Measurements from ENCODE around the gene IL18BP.
A peak's percentile ranks its signal among the peaks of the same experiment; 100 is the strongest.

The IL18BP gene
- total RNA-seq: 9.3 to 16.6 reads per million in 2 experiments

- no peak for DNase-seq (ENCODE audit: low read depth)
Observed at GRCh38 chr11:71998649-71999310, at the start of gene IL18BP. TSS of gene IL18BP (plus strand) at chr11:71998909. CDS start at chr11:71999985, 1,076 bp downstream.

- no peak for DNase-seq (ENCODE audit: low read depth)
Observed at GRCh38 chr11:71949034-71949433, 49.7 kb upstream of the IL18BP start.

GRCh38 chr11:71951741-71952310 lies 46.9 kb upstream of the IL18BP start:
- DNase-seq (ENCODE audit: low read depth): no peak

- DNase-seq (ENCODE audit: low read depth): no peak
Observed at GRCh38 chr11:71955898-71956456, 42.7 kb upstream of the IL18BP start.

- no peak for DNase-seq (ENCODE audit: low read depth)
Observed at GRCh38 chr11:71962428-71963038, 36.2 kb upstream of the IL18BP start.

GRCh38 chr11:71963468-71963867 lies 35.2 kb upstream of the IL18BP start:
- DNase-seq (ENCODE audit: low read depth): no peak

- DNase-seq (ENCODE audit: low read depth): no peak
Observed at GRCh38 chr11:71964641-71965040, 34.1 kb upstream of the IL18BP start.

- DNase-seq (ENCODE audit: low read depth): no peak
Observed at GRCh38 chr11:71971680-71972079, 27.0 kb upstream of the IL18BP start.

- DNase-seq (ENCODE audit: low read depth): no peak
Observed at GRCh38 chr11:71976551-71976950, 22.2 kb upstream of the IL18BP start.

GRCh38 chr11:71977090-71977489 lies 21.6 kb upstream of the IL18BP start:
- no peak for DNase-seq (ENCODE audit: low read depth)

GRCh38 chr11:71977743-71978418 lies 20.8 kb upstream of the IL18BP start:
- DNase-seq (ENCODE audit: low read depth): peak; percentile 26

GRCh38 chr11:71979094-71979493 lies 19.6 kb upstream of the IL18BP start:
- DNase-seq (ENCODE audit: low read depth): no peak

GRCh38 chr11:71979602-71980001 lies 19.1 kb upstream of the IL18BP start:
- no peak for DNase-seq (ENCODE audit: low read depth)

GRCh38 chr11:71986131-71986530 lies 12.6 kb upstream of the IL18BP start:
- DNase-seq (ENCODE audit: low read depth): no peak

- no peak for DNase-seq (ENCODE audit: low read depth)
Observed at GRCh38 chr11:71987521-71987920, 11.2 kb upstream of the IL18BP start.

GRCh38 chr11:71988050-71988449 lies 10.7 kb upstream of the IL18BP start:
- no peak for DNase-seq (ENCODE audit: low read depth)

- no peak for DNase-seq (ENCODE audit: low read depth)
Observed at GRCh38 chr11:71990701-71991100, 8.0 kb upstream of the IL18BP start.

- DNase-seq (ENCODE audit: low read depth): no peak
Observed at GRCh38 chr11:71991494-71991893, 7.2 kb upstream of the IL18BP start.

GRCh38 chr11:71992136-71992730 lies 6.5 kb upstream of the IL18BP start:
- no peak for DNase-seq (ENCODE audit: low read depth)

- no peak for DNase-seq (ENCODE audit: low read depth)
Observed at GRCh38 chr11:71994786-71995185, 3.9 kb upstream of the IL18BP start.

- DNase-seq (ENCODE audit: low read depth): no peak
Observed at GRCh38 chr11:71995726-71996291, 2.9 kb upstream of the IL18BP start.

- no peak for DNase-seq (ENCODE audit: low read depth)
Observed at GRCh38 chr11:71996517-71996916, 2.2 kb upstream of the IL18BP start.

Data from T follicular helper cell (primary cell).